PFSK-1 (cell line): ENCODE results near the gene KCNIP4.

Source experiments
- FOXP2 ChIP-seq: optimal IDR thresholded peaks from 2 replicates; pipeline ENCODE3; 2011; ENCODE audit warnings: borderline replicate concordance, control low read depth, inconsistent platforms; ENCODE audit not compliant: insufficient read depth; ENCODE audit errors: extremely low read length, extremely low read depth
- POLR2AphosphoS5 ChIP-seq: IDR thresholded peaks from 2 replicates; pipeline ENCODE4 v1.6.1; 2012; ENCODE audit warnings: low read depth, mild to moderate bottlenecking, control low read depth, low read length, moderate library complexity
- SIN3A ChIP-seq: IDR thresholded peaks from 2 replicates; pipeline ENCODE4 v1.6.1; 2012; ENCODE audit warnings: mild to moderate bottlenecking, low read length, moderate library complexity, borderline replicate concordance; ENCODE audit not compliant: insufficient read depth
- TAF1 ChIP-seq: IDR thresholded peaks from 2 replicates; pipeline ENCODE4 v1.6.1; 2012; ENCODE audit warnings: low read length, control low read depth, borderline replicate concordance; ENCODE audit not compliant: insufficient read depth
- TF ChIP-seq, protein P1 (sequence below), 2 experiments: IDR thresholded peaks; 2 replicates each; pipeline versions ENCODE4 v1.6.1 to v1.8.0; 2011 to 2012; ENCODE audit warnings: low read depth in 2 of 2, low read length in 2 of 2, control low read depth in 1 of 2, inconsistent platforms in 1 of 2, mild to moderate bottlenecking in 1 of 2, moderate library complexity in 1 of 2; ENCODE audit not compliant: insufficient read depth in 1 of 2

The KCNIP4 gene

DNA sequence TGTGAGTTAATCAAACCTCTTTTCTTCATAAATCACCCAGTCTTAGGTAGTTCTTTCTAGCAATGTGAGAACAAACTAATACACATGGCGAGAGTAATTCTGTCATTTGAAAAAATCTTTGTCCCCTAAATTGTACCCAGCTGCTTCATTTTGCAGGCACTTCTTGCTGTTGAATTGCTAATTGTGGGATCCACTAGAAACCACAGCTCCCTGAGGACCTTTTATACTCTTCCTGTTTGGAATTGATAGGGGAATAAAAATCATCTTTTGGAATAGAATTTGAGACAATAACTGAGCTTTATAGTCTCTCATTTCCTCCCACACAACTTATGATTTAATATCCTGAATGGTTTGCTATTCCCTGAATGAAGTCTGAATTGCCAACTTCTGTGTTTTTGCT lies 1078.1 kb downstream of the KCNIP4 start:
- TF ChIP-seq POLR2AphosphoS5 (no peak), TAF1 (no peak), SIN3A (no peak), FOXP2 (no peak)
- TF ChIP-seq, protein P1, sequence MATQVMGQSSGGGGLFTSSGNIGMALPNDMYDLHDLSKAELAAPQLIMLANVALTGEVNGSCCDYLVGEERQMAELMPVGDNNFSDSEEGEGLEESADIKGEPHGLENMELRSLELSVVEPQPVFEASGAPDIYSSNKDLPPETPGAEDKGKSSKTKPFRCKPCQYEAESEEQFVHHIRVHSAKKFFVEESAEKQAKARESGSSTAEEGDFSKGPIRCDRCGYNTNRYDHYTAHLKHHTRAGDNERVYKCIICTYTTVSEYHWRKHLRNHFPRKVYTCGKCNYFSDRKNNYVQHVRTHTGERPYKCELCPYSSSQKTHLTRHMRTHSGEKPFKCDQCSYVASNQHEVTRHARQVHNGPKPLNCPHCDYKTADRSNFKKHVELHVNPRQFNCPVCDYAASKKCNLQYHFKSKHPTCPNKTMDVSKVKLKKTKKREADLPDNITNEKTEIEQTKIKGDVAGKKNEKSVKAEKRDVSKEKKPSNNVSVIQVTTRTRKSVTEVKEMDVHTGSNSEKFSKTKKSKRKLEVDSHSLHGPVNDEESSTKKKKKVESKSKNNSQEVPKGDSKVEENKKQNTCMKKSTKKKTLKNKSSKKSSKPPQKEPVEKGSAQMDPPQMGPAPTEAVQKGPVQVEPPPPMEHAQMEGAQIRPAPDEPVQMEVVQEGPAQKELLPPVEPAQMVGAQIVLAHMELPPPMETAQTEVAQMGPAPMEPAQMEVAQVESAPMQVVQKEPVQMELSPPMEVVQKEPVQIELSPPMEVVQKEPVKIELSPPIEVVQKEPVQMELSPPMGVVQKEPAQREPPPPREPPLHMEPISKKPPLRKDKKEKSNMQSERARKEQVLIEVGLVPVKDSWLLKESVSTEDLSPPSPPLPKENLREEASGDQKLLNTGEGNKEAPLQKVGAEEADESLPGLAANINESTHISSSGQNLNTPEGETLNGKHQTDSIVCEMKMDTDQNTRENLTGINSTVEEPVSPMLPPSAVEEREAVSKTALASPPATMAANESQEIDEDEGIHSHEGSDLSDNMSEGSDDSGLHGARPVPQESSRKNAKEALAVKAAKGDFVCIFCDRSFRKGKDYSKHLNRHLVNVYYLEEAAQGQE (IDR thresholded peaks at IDR 0.05; ENCODE audit: insufficient read depth in 1 of 2, low read depth in 2 of 2, low read length in 2 of 2), result no peak

DNA sequence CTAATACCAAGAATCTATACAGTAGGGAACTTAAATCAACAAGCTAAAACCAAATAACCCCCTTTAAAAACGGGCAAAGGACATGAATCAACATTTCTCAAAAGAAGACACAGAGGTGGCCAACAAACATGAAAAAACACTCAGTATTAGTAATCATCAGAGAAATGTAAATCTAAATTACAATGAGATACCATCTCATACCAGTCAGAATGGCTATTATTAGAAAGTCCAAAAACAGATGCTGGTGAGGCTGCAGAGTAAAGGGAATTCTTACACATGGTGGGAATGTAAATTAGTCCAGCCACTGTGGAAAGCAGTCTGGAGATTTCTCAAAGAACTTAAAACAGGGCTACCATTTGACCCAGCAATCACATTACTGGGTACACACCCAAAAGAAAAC lies 1080.5 kb downstream of the KCNIP4 start:
- no peak for TF ChIP-seq POLR2AphosphoS5
- no peak for TF ChIP-seq SIN3A
- TF ChIP-seq FOXP2, result no peak
- TF ChIP-seq, protein P1 (IDR thresholded peaks at IDR 0.05; ENCODE audit: insufficient read depth in 1 of 2, low read depth in 2 of 2, low read length in 2 of 2), result no peak
- no peak for TF ChIP-seq TAF1

DNA sequence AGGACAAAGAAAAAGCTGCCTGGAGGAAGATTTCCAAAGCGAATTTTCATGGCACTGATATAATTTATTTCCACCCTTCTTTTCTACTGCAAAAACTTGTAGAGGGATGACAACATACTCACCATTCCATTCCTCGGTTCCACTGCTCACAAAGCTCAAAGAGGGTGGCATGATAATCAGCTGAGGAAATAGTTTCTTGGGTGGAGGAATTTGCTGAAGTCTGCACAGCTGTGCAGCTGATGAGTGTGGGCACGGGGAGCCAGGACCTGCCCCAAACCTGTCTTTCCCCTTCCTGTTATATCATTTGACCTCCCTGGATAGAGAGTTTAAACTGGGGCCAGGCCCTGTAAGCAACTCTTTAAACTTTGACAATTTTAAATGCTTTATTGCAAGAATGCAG lies 1087.7 kb downstream of the KCNIP4 start:
- TF ChIP-seq TAF1 (no peak), POLR2AphosphoS5 (no peak), FOXP2 (no peak), SIN3A (no peak)
- TF ChIP-seq, protein P1 (IDR thresholded peaks at IDR 0.05; ENCODE audit: insufficient read depth in 1 of 2, low read depth in 2 of 2, low read length in 2 of 2), result no peak

DNA sequence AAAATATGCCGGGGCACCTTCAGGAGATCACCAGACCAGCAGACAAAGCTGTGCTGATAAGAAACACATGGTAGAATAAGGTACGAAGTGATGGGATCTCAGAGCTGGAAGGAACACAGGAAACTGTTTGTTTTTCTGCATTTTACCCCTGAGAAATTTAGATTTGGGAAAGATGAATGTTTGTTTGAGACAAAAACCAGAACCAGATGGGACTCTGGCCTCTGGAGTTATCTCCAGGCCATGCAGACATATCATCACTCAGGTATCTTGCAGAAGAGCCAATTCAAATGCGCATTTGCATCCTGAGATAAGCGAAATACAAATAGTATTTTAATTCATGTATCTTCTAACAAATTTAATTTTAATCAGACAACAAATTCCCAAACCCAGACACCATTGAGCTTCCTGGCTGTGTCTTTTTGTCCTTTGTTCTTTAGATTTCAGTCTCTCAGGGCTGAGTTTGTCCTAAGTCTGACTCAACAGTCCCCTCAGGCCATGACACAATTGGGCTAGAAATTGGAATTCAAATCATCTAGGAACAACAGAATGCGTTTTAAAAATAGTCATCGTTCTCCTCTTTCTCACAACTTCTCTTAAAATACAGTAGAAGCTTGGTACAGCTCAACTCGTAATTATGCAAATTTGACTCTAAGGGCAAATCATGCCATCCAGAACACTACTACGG lies 1089.3 kb downstream of the KCNIP4 start:
- TF ChIP-seq POLR2AphosphoS5 (no peak), SIN3A (no peak), FOXP2 (no peak), TAF1 (no peak)
- TF ChIP-seq, protein P1 (IDR thresholded peaks at IDR 0.05; ENCODE audit: insufficient read depth in 1 of 2, low read depth in 2 of 2, low read length in 2 of 2), result no peak

DNA sequence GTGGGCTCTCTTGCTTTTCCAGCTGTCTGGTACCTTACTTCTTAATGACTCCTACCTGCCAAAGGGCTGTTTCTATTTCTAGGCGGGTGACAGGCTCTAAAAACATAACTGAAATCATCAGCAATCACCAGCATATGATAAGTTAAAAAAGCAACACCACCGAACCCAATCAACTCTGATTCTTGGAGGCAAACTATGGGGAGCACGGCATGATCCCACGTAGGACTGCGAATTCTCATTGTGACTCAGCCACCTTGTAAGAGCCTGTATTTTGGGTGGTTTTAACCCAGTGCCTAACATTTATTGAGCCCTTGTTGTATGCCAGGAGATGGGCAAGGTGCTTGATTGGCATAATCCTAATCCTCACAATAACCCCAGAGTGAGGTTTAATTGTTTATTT lies 1091.5 kb downstream of the KCNIP4 start:
- TF ChIP-seq TAF1, result no peak
- TF ChIP-seq SIN3A, result no peak
- TF ChIP-seq FOXP2, result no peak
- TF ChIP-seq, protein P1 (IDR thresholded peaks at IDR 0.05; ENCODE audit: insufficient read depth in 1 of 2, low read depth in 2 of 2, low read length in 2 of 2), result no peak
- TF ChIP-seq POLR2AphosphoS5, result no peak
